H9 (cell line): Measurements from ENCODE around the gene ARHGEF33. TPM values are rescaled to one million over a fixed set of nuclear protein-coding genes. Genes with fewer than 3 reads are reported as not detected.

ENCODE experiments used
- DNase-seq: peaks from one replicate; pipeline ENCODE4 v3.0.0-alpha.2; 2017
- H2AFZ ChIP-seq: one replicate; pipeline ENCODE4 v1.6.1; 2013; ENCODE audit warnings: mild to moderate bottlenecking, low read length, control low read depth, moderate library complexity
- H2AK5ac ChIP-seq: 2 replicates; pipeline ENCODE4 v1.6.1; 2013; ENCODE audit warnings: low read length, control low read depth, mixed read lengths; ENCODE audit not compliant: insufficient read length
- H2BK120ac ChIP-seq: one replicate; pipeline ENCODE4 v1.6.1; 2013; ENCODE audit warnings: low read depth, mild to moderate bottlenecking, low read length, control low read depth, inconsistent platforms; ENCODE audit not compliant: poor library complexity, severe bottlenecking
- H2BK12ac ChIP-seq: 2 replicates; pipeline ENCODE4 v1.6.1; 2013; ENCODE audit warnings: low read length, control low read depth, mixed read lengths, low read depth; ENCODE audit not compliant: insufficient read length
- H2BK15ac ChIP-seq: 2 replicates; pipeline ENCODE4 v1.6.1; 2013; ENCODE audit warnings: low read depth, low read length, control low read depth
- H2BK20ac ChIP-seq: one replicate; pipeline ENCODE4 v1.6.1; 2013; ENCODE audit warnings: low read depth, mild to moderate bottlenecking, low read length, control low read depth, inconsistent platforms; ENCODE audit not compliant: poor library complexity, severe bottlenecking
- H2BK5ac ChIP-seq: 2 replicates; pipeline ENCODE4 v1.6.1; 2013; ENCODE audit warnings: low read length, control low read depth, mixed read lengths; ENCODE audit not compliant: insufficient read length
- H3K14ac ChIP-seq: 2 replicates; pipeline ENCODE4 v1.6.1; 2013; ENCODE audit warnings: low read length, control low read depth; ENCODE audit not compliant: insufficient read depth
- H3K18ac ChIP-seq: 2 replicates; pipeline ENCODE4 v1.6.1; 2013; ENCODE audit warnings: low read depth, mild to moderate bottlenecking, mixed read lengths, low read length, control low read depth; ENCODE audit not compliant: insufficient read length
- H3K23ac ChIP-seq: 2 replicates; pipeline ENCODE4 v1.6.1; 2013; ENCODE audit warnings: low read length, control low read depth, mixed read lengths, low read depth; ENCODE audit not compliant: insufficient read length
- H3K23me2 ChIP-seq: 2 replicates; pipeline ENCODE4 v1.6.1; 2013; ENCODE audit warnings: low read depth, mild to moderate bottlenecking, mixed read lengths, low read length, control low read depth; ENCODE audit not compliant: insufficient read length, poor library complexity, severe bottlenecking
- H3K27ac ChIP-seq: 2 replicates; pipeline ENCODE4 v1.5.1; 2013; ENCODE audit warnings: low read length, control low read depth, mixed read lengths, low read depth; ENCODE audit not compliant: insufficient read length
- H3K27me3 ChIP-seq: 2 replicates; pipeline ENCODE4 v1.6.1; 2013; ENCODE audit warnings: low read length, control low read depth, inconsistent platforms; ENCODE audit not compliant: insufficient read depth
- H3K4ac ChIP-seq: 2 replicates; pipeline ENCODE4 v1.6.1; 2013; ENCODE audit warnings: low read depth, mild to moderate bottlenecking, control low read depth, inconsistent platforms, low read length, moderate library complexity
- H3K4me1 ChIP-seq: 2 replicates; pipeline ENCODE4 v1.6.1; 2013; ENCODE audit warnings: low read length, control low read depth, inconsistent platforms; ENCODE audit not compliant: insufficient read depth
- H3K4me2 ChIP-seq: 2 replicates; pipeline ENCODE4 v1.6.1; 2013; ENCODE audit warnings: low read length, control low read depth, mixed read lengths; ENCODE audit not compliant: insufficient read length, insufficient read depth
- H3K56ac ChIP-seq: 2 replicates; pipeline ENCODE4 v1.6.1; 2013; ENCODE audit warnings: low read depth, mild to moderate bottlenecking, mixed read lengths, low read length, control low read depth; ENCODE audit not compliant: insufficient read length
- H3K79me1 ChIP-seq: 2 replicates; pipeline ENCODE4 v1.6.1; 2013; ENCODE audit warnings: low read depth, mild to moderate bottlenecking, moderate library complexity, low read length, control low read depth, inconsistent platforms; ENCODE audit not compliant: insufficient read depth, poor library complexity, severe bottlenecking
- H3K79me2 ChIP-seq: 2 replicates; pipeline ENCODE4 v1.6.1; 2013; ENCODE audit warnings: low read length, control low read depth, inconsistent platforms; ENCODE audit not compliant: insufficient read depth
- H3K9ac ChIP-seq: 2 replicates; pipeline ENCODE4 v1.6.1; 2013; ENCODE audit warnings: low read length, control low read depth, mixed read lengths; ENCODE audit not compliant: insufficient read length; ENCODE audit errors: extremely low read depth
- H3K9me3 ChIP-seq: one replicate; pipeline ENCODE4 v1.6.1; 2013; ENCODE audit warnings: low read depth, low read length, inconsistent platforms; ENCODE audit not compliant: control insufficient read depth
- H3T11ph ChIP-seq: one replicate; pipeline ENCODE4 v1.6.1; 2013; ENCODE audit warnings: mild to moderate bottlenecking, low read length, control low read depth, inconsistent platforms
- H4K20me1 ChIP-seq: one replicate; pipeline ENCODE4 v1.6.1; 2013; ENCODE audit not compliant: control insufficient read depth, insufficient read length, insufficient read depth
- H4K5ac ChIP-seq: 2 replicates; pipeline ENCODE4 v1.6.1; 2013; ENCODE audit warnings: low read depth, mild to moderate bottlenecking, mixed read lengths, low read length, control low read depth; ENCODE audit not compliant: insufficient read length
- H4K8ac ChIP-seq: replicated peaks from 2 replicates; pipeline ENCODE4 v1.6.1; 2013; ENCODE audit warnings: low read length, control low read depth, mixed read lengths, low read depth; ENCODE audit not compliant: insufficient read length
- H4K91ac ChIP-seq: 2 replicates; pipeline ENCODE4 v1.6.1; 2013; ENCODE audit warnings: low read depth, mild to moderate bottlenecking, moderate library complexity, mixed read lengths, low read length, control low read depth; ENCODE audit not compliant: insufficient read length
- H3K27ac Mint-ChIP-seq, 3 experiments: 2 replicates in 2 of 3; 3 replicates in 1 of 3; pipeline ENCODE4 v1.8.0; 2020 to 2021; ENCODE audit warnings: mixed read lengths in 3 of 3, mild to moderate bottlenecking in 1 of 3, moderate library complexity in 1 of 3
- H3K27me3 Mint-ChIP-seq: 2 replicates; pipeline ENCODE4 v1.8.0; 2021; ENCODE audit warnings: low read depth, mild to moderate bottlenecking, moderate library complexity, mixed read lengths
- H3K36me3 Mint-ChIP-seq, 3 experiments: 2 replicates in 2 of 3; 3 replicates in 1 of 3; pipeline ENCODE4 v1.8.0; 2020 to 2021; ENCODE audit warnings: low read depth in 3 of 3, mixed read lengths in 3 of 3; ENCODE audit not compliant: insufficient read depth in 1 of 3
- H3K4me1 Mint-ChIP-seq, 2 experiments: 2 replicates each; pipeline ENCODE4 v1.8.0; 2020; ENCODE audit warnings: mixed read lengths in 2 of 2
- H3K4me3 Mint-ChIP-seq, 2 experiments: 2 replicates in 1 of 2; 3 replicates in 1 of 2; pipeline ENCODE4 v1.8.0; 2020 to 2021; ENCODE audit warnings: mild to moderate bottlenecking in 2 of 2, mixed read lengths in 2 of 2, moderate library complexity in 1 of 2
- H3K9me3 Mint-ChIP-seq, 2 experiments: 2 replicates in 1 of 2; 3 replicates in 1 of 2; pipeline ENCODE4 v1.8.0; 2020; ENCODE audit warnings: mild to moderate bottlenecking in 2 of 2, mixed read lengths in 2 of 2, moderate library complexity in 1 of 2
- CTCF ChIP-seq: fragments of 200-600 bp; sonication (generic); conservative IDR thresholded peaks from 3 replicates; pipeline ENCODE4 v1.8.0; 2021; ENCODE audit warnings: antibody characterized with exemption, mild to moderate bottlenecking
- WGBS: extraction: QIAGEN DNeasy Blood & Tissue Kit; methylation state at CpG from one replicate; pipeline ENCODE4 v1.1.7; 2013; ENCODE audit warnings: missing lambda C conversion rate, low lambda C conversion rate, mixed read lengths; ENCODE audit not compliant: insufficient read length; ENCODE audit errors: extremely low coverage; 5-methylcytosine and 5-hydroxymethylcytosine counted together
- total RNA-seq: library from RNA; stranded (reverse); gene quantifications from 2 replicates; pipeline ENCODE4 v1.2.1, GENCODE V29; 2021

The ARHGEF33 gene
- total RNA-seq, 1 experiment from 2014 or later, result 0.92 TPM

- H3K27me3 ChIP-seq, result no peaks in the 10 kb centered on the region
- no peak overlapping the region for H4K8ac ChIP-seq
- Mint-ChIP-seq H3K27me3 (no peaks in the 10 kb centered on the region), H3K27ac (no peak overlapping the region), H3K36me3 (no peaks in the 10 kb centered on the region), H3K9me3 (no peaks in the 10 kb centered on the region), H3K4me1 (no peaks in the 10 kb centered on the region), H3K4me3 (no peak overlapping the region)
- H2BK120ac ChIP-seq, result no peak overlapping the region
- no peak overlapping the region for H2BK15ac ChIP-seq
- no peaks in the 10 kb centered on the region for H3K79me2 ChIP-seq
- H2BK20ac ChIP-seq, result no peak overlapping the region
- no peak overlapping the region for H3K4me2 ChIP-seq
- H4K20me1 ChIP-seq, result no peaks in the 10 kb centered on the region
- no peak overlapping the region for H2BK5ac ChIP-seq
- no peak for TF ChIP-seq CTCF
- no peak overlapping the region for H3K18ac ChIP-seq
- no peak overlapping the region for H3K9ac ChIP-seq
- H3K23me2 ChIP-seq, result no peaks in the 10 kb centered on the region
- no peak overlapping the region for H3T11ph ChIP-seq
- H4K5ac ChIP-seq, result no peak overlapping the region
- H2AFZ ChIP-seq, result no peak overlapping the region
- no CpG with 5 or more reads among the region's 1 CpG for WGBS
- H3K23ac ChIP-seq, result no peak overlapping the region
- H3K9me3 ChIP-seq, result no peaks in the 10 kb centered on the region
- no peak overlapping the region for H4K91ac ChIP-seq
- no peak overlapping the region for H3K27ac ChIP-seq
- DNase-seq, result no peak
- no peaks in the 10 kb centered on the region for H3K79me1 ChIP-seq
- no peak overlapping the region for H2AK5ac ChIP-seq
- no peak overlapping the region for H3K56ac ChIP-seq
- no peak overlapping the region for H3K14ac ChIP-seq
- H3K4ac ChIP-seq, result no peak overlapping the region
- no peak overlapping the region for H2BK12ac ChIP-seq
- no peaks in the 10 kb centered on the region for H3K4me1 ChIP-seq
These were observed 20.2 kb downstream of the ARHGEF33 start for GRCh38 chr2:38909872-38910271.
